ENCODE data around the gene DCAF11. TPM values are rescaled to one million over a fixed set of nuclear protein-coding genes. Genes with fewer than 3 reads are reported as not detected.

The DCAF11 gene
- total RNA-seq (2022; extraction: Qiagen RNA extraction; ENCODE audit: low read depth): 19.5 to 23.6 TPM (median 20.5 TPM) in 5 replicates

DNA sequence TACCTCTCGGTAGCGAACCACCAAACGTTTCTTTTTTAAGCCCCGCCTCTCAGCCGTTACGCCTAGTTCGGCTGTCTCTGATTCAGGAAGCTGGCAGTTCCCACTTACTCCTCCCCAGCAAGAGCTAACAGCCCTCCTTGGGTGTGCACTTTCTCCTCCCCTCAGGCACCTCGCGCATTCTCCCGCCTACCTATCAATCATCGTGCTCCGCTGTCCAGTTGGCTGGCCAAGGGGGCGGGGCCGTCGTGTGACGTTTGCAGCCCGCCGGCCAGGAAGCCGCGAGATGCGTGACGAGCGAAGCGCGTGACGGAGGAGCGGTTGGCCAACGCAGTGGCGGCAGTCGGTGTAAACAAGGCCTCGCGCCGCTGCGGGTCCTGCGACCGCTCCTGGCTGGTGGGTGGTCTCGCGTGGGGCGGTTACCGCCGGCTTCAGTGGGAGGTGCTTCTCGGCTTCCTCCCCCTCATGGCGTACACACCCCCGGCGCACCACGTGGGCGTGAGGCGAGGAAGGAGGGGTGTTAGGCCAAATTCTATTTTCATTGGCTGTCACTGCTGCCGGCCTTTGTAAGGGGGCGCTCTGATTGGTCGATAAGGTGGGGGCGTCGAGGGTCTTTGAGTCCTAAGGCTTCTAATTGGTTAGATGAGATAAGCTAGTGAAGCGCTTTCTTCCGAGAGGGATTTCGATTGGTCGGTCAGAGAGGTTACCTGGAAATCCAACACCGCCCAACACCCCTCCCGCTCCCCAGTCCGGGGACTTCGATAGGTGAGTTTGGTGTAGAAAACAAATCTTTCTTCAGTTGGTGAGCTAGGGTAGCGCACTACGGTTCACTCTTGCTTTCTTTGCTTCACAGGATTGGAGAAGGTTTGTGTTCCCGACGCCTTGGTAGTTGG, at the start of gene DCAF11, which contains the start of gene NRL:
DCAF11 (plus strand) TSS at position 246 of the 890 bp plus-strand sequence. CDS start 818 bp downstream, outside the sequence.
NRL (minus strand) TSS at position 418 of the 890 bp plus-strand sequence. CDS start 32,101 bp downstream, outside the sequence.

DNA sequence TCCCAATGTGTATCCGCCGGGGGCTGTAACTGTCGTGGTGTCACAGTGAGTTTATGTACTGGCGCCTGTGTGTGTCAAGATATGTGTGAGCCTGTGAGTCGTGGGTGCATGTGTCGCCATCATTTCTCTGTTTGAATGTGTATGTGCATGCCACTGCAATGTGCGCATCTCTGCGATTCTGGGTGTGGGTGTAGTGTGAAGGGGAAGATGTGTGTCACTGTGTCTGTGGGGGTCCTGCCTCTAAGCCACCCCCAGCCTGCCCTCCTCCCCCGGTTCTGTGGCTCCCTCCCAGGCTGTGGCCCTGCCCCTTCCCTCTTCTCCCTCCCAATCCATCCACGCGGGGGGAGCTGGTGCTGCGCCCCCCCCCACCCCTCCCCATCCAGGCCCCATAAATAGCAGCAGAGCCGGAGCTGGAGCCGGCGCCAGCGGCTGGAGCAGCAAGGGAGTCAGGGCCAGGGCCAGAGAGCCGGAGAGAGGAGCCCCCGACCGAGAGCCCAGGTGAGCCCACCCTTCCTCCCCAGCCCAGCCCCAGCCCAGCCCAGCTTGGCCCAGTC, 43.4 kb upstream of the DCAF11 start, which contains the start of gene CPNE6:
CPNE6 (plus strand) TSS at position 419 of the 554 bp plus-strand sequence. CDS start 1,375 bp downstream, outside the sequence.

DNA sequence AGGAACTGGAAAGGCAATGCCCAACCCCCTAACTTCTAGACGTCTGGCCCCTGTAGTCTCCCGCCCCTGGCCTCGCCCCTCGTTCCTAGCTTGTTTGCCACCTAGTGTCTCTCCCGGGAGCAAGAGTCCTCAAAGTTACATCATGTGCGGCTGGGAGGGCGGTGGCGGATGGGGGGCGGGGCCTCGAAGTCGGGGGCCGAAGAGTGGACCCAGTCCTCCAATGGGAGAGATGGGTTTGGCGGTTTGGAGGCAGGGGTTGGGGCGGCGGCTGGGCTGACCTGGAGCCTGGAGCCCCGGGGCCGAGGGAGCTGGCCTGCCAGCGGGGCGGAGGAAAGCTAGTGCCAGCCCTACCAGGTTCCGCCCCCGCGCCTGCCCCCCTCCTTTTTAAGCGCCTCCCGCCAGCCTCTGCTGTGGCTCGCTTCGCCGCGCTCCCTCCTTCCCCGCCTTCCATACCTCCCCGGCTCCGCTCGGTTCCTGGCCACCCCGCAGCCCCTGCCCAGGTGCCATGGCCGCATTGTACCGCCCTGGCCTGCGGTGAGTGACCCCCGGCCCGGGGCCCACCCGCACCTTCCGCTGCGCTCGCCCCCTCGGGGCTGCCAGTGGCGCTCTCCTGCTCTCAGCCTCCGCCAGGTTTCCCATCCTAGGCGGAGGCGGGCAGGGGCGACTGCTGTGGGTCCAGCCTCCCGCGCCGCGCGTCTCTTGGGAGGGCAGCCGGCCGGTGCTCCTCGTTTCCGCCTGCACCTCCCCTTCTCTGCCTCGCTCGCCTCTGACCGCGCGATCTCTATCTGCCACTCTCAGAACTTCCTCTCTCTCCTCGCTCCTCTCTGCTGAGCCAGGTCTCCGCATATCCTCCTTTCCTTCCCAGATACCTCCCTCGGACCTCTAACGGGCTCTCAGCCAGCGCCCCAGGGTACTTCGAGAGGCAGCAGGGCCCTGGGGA, 20.4 kb upstream of the DCAF11 start, which contains the start of gene PCK2:
PCK2 (plus strand) TSS at position 411 of the 940 bp plus-strand sequence; CDS start at position 506, 95 bp downstream.

DNA sequence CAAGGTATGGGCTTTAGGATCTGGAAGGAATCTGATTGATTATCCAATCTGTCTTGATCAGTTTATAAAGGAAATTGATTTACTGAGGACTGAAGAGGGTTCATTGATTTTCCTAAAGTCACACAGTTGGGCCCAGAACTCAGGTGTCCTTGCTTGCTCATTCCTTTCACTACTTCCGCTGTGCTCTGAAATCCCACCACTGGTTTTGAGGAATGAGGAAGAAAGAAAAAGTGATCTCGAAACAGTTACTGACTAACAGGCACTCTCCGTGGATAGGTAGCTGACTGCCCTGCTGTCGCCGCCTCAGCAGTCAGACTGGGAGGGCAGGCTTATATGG, 15.8 kb downstream of the DCAF11 start, which contains the start of gene FITM1:
FITM1 (plus strand) TSS at position 280 of the 337 bp plus-strand sequence. CDS start 905 bp downstream, outside the sequence.

GRCh38 chr14:24135834-24136683, 21.5 kb downstream of the DCAF11 start, which contains the start of gene PSME1:
PSME1 (plus strand) TSS chr14:24136194; CDS start chr14:24136263, 69 bp downstream.

DNA sequence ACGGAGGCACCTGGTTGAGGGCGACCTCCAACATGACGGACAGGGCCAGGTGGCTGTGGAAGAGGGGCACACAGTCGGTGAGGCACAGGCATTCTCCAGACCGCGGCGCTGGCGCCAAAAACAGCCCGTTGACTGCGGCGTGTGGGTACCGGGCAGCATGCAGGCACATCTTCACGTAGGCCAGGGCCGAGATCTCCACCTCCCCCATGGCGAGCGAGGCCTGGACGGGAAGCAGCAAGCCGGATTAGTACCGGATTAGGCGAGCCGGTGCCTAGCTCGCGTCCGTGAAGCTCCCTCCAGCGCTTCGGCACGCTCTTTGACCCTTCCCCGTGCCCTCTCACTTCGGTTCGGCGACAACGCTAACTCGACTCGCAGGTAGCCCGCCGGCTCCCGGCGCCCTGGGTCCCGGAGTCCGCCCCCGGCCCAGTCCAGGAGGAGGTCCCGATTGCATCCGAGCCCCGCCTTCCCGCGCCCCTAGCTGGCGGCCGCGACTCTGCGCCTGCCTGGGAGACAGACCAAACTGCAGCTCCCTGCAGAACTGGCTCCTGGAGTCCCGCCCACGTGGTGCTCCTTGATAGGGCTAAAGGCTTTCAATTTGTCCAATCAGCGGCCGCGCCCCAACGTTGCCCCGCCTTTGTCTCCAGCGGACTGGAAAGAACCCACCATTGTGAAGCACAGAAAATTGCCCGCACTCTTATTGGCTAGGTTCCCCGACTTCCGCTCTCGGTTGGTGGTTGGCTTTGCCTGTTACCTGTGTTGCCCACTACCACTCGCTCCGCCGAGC, 26.7 kb downstream of the DCAF11 start, which contains the start of gene EMC9:
EMC9 (minus strand) TSS at position 495 of the 784 bp plus-strand sequence; CDS start at position 208, 287 bp downstream.

GRCh38 chr14:24146453-24146977, 31.9 kb downstream of the DCAF11 start, which contains the start of gene PSME2:
PSME2 (minus strand) TSS chr14:24146610; CDS start chr14:24146581, 29 bp downstream.

GRCh38 chr14:24146978-24147760, 32.6 kb downstream of the DCAF11 start, which contains the start of gene RNF31:
RNF31 (plus strand) TSS chr14:24147498; CDS start chr14:24147699, 201 bp downstream.

GRCh38 chr14:24160850-24161804, 46.5 kb downstream of the DCAF11 start, which contains the start of gene IRF9:
IRF9 (plus strand) TSS chr14:24161265; CDS start chr14:24162145, 880 bp downstream.

GRCh38 chr14:24171422-24172260, 57.1 kb downstream of the DCAF11 start, which contains the start of gene REC8:
REC8 (plus strand) TSS chr14:24172080; CDS start chr14:24172553, 473 bp downstream.

Other genes with a start within 250 kb of the DCAF11 start
- 42.2 to 47.9 TPM (median 46.2 TPM) in 5 replicates for gene DHRS4, start 161.0 kb upstream of the DCAF11 start, total RNA-seq (2022; extraction: Qiagen RNA extraction; ENCODE audit: low read depth)
- 22.1 to 37.0 TPM (median 30.3 TPM) in 5 replicates for gene DHRS4L2, start 125.8 kb upstream of the DCAF11 start, total RNA-seq (2022; extraction: Qiagen RNA extraction; ENCODE audit: low read depth)
- 0.34 to 0.95 TPM (median 0.49 TPM) in 5 replicates for gene CARMIL3, start 62.8 kb upstream of the DCAF11 start, total RNA-seq (2022; extraction: Qiagen RNA extraction; ENCODE audit: low read depth)
- gene CPNE6, start 43.2 kb upstream of the DCAF11 start, total RNA-seq (2022; extraction: Qiagen RNA extraction; ENCODE audit: low read depth): not detected in 5 replicates
- gene PCK2, start 20.5 kb upstream of the DCAF11 start, total RNA-seq (2022; extraction: Qiagen RNA extraction; ENCODE audit: low read depth): 16.5 to 22.6 TPM (median 20.9 TPM) in 5 replicates
- gene NRL, start 172 bp downstream of the DCAF11 start, total RNA-seq (2022; extraction: Qiagen RNA extraction; ENCODE audit: low read depth): 0.72 to 1.2 TPM (median 0.80 TPM) in 5 replicates
- 0.17 to 0.31 TPM in 2 of 5 replicates, not detected in the others for gene FITM1, start 15.9 kb downstream of the DCAF11 start, total RNA-seq (2022; extraction: Qiagen RNA extraction; ENCODE audit: low read depth)
- 166 to 196 TPM (median 176 TPM) in 5 replicates for gene PSME1, start 21.4 kb downstream of the DCAF11 start, total RNA-seq (2022; extraction: Qiagen RNA extraction; ENCODE audit: low read depth)
- gene EMC9, start 26.8 kb downstream of the DCAF11 start, total RNA-seq (2022; extraction: Qiagen RNA extraction; ENCODE audit: low read depth): 45.0 to 65.7 TPM (median 61.1 TPM) in 5 replicates
- gene PSME2, start 31.8 kb downstream of the DCAF11 start, total RNA-seq (2022; extraction: Qiagen RNA extraction; ENCODE audit: low read depth): 163 to 221 TPM (median 173 TPM) in 5 replicates
- 18.9 to 37.4 TPM (median 28.0 TPM) in 5 replicates for gene RNF31, start 32.7 kb downstream of the DCAF11 start, total RNA-seq (2022; extraction: Qiagen RNA extraction; ENCODE audit: low read depth)
- 14.5 to 20.9 TPM (median 16.8 TPM) in 5 replicates for gene IRF9, start 46.5 kb downstream of the DCAF11 start, total RNA-seq (2022; extraction: Qiagen RNA extraction; ENCODE audit: low read depth)
- gene REC8, start 57.3 kb downstream of the DCAF11 start, total RNA-seq (2022; extraction: Qiagen RNA extraction; ENCODE audit: low read depth): 4.0 to 5.5 TPM (median 5.1 TPM) in 5 replicates
- gene IPO4, start 74.0 kb downstream of the DCAF11 start, total RNA-seq (2022; extraction: Qiagen RNA extraction; ENCODE audit: low read depth): 79.3 to 90.2 TPM (median 86.3 TPM) in 5 replicates
- 63.2 to 70.0 TPM (median 67.6 TPM) in 5 replicates for gene TM9SF1, start 80.7 kb downstream of the DCAF11 start, total RNA-seq (2022; extraction: Qiagen RNA extraction; ENCODE audit: low read depth)
- gene TSSK4, start 90.9 kb downstream of the DCAF11 start, total RNA-seq (2022; extraction: Qiagen RNA extraction; ENCODE audit: low read depth): not detected in 5 replicates
- gene CHMP4A, start 98.7 kb downstream of the DCAF11 start, total RNA-seq (2022; extraction: Qiagen RNA extraction; ENCODE audit: low read depth): 71.9 to 101 TPM (median 93.0 TPM) in 5 replicates
- 27.3 to 34.4 TPM (median 29.4 TPM) in 5 replicates for gene MDP1, start 101.3 kb downstream of the DCAF11 start, total RNA-seq (2022; extraction: Qiagen RNA extraction; ENCODE audit: low read depth)
- gene NEDD8, start 117.6 kb downstream of the DCAF11 start, total RNA-seq (2022; extraction: Qiagen RNA extraction; ENCODE audit: low read depth): 444 to 520 TPM (median 484 TPM) in 5 replicates
- gene GMPR2, start 118.2 kb downstream of the DCAF11 start, total RNA-seq (2022; extraction: Qiagen RNA extraction; ENCODE audit: low read depth): 54.3 to 66.4 TPM (median 58.1 TPM) in 5 replicates
- 34.2 to 38.2 TPM (median 36.6 TPM) in 5 replicates for gene TINF2, start 127.8 kb downstream of the DCAF11 start, total RNA-seq (2022; extraction: Qiagen RNA extraction; ENCODE audit: low read depth)
- 0.53 to 1.1 TPM (median 1.0 TPM) in 5 replicates for gene TGM1, start 148.4 kb downstream of the DCAF11 start, total RNA-seq (2022; extraction: Qiagen RNA extraction; ENCODE audit: low read depth)
- gene RABGGTA, start 156.8 kb downstream of the DCAF11 start, total RNA-seq (2022; extraction: Qiagen RNA extraction; ENCODE audit: low read depth): 15.2 to 18.4 TPM (median 16.6 TPM) in 5 replicates
- 10.3 to 14.0 TPM (median 13.1 TPM) in 5 replicates for gene DHRS1, start 185.0 kb downstream of the DCAF11 start, total RNA-seq (2022; extraction: Qiagen RNA extraction; ENCODE audit: low read depth)
- gene NOP9, start 185.1 kb downstream of the DCAF11 start, total RNA-seq (2022; extraction: Qiagen RNA extraction; ENCODE audit: low read depth): 13.7 to 17.0 TPM (median 16.6 TPM) in 5 replicates
- gene CIDEB, start 193.2 kb downstream of the DCAF11 start, total RNA-seq (2022; extraction: Qiagen RNA extraction; ENCODE audit: low read depth): 0.15 to 1.00 TPM (median 0.20 TPM) in 5 replicates
- gene LTB4R2, start 195.4 kb downstream of the DCAF11 start, total RNA-seq (2022; extraction: Qiagen RNA extraction; ENCODE audit: low read depth): 2.5 to 5.7 TPM (median 4.3 TPM) in 5 replicates
- 3.7 to 6.6 TPM (median 6.4 TPM) in 5 replicates for gene LTB4R, start 196.7 kb downstream of the DCAF11 start, total RNA-seq (2022; extraction: Qiagen RNA extraction; ENCODE audit: low read depth)
- not detected in 5 replicates for gene ADCY4, start 220.3 kb downstream of the DCAF11 start, total RNA-seq (2022; extraction: Qiagen RNA extraction; ENCODE audit: low read depth)
- gene RIPK3, start 225.2 kb downstream of the DCAF11 start, total RNA-seq (2022; extraction: Qiagen RNA extraction; ENCODE audit: low read depth): not detected in 5 replicates

Measured in A549 treated with RU486 at 1 μM for 4 hours (cell line).